Fibroblast of mammary gland (primary cell): ENCODE data around the gene FASTKD1.

Source experiments
- DNase-seq: peaks from one replicate; pipeline ENCODE4 v3.0.0-alpha.2; 2010; ENCODE audit warnings: low read depth
- H3K4me3 ChIP-seq: 2 replicates; pipeline ENCODE4 v1.5.1; 2011; ENCODE audit warnings: low read depth, mild to moderate bottlenecking, low read length, moderate library complexity; ENCODE audit not compliant: control insufficient read depth
- CTCF ChIP-seq: conservative IDR thresholded peaks from 2 replicates; pipeline ENCODE4 v1.5.1; 2011; ENCODE audit warnings: low read depth, low read length, inconsistent platforms; ENCODE audit not compliant: control insufficient read depth, insufficient read depth

Gene FASTKD1

GRCh38 chr2:169491378-169491777 lies 82.3 kb downstream of the FASTKD1 start:
- no peak overlapping the region for H3K4me3 ChIP-seq
- no peak for DNase-seq
- no peak for TF ChIP-seq CTCF

GRCh38 chr2:169490834-169491233 lies 82.8 kb downstream of the FASTKD1 start:
- DNase-seq = no peak
- TF ChIP-seq CTCF = no peak
- no peak overlapping the region for H3K4me3 ChIP-seq

GRCh38 chr2:169486487-169486886 lies 87.2 kb downstream of the FASTKD1 start:
- DNase-seq = no peak
- H3K4me3 ChIP-seq = no peak overlapping the region
- no peak for TF ChIP-seq CTCF

- no peak overlapping the region for H3K4me3 ChIP-seq
These were observed 88.0 kb downstream of the FASTKD1 start for GRCh38 chr2:169485650-169486138.

GRCh38 chr2:169480079-169480465 lies 93.6 kb downstream of the FASTKD1 start:
- peak overlapping the region; percentile 82 for H3K4me3 ChIP-seq
- TF ChIP-seq CTCF = no peak
- DNase-seq = peak; percentile 25

More at GRCh38 chr2:169485650-169486138, 88.0 kb downstream of the FASTKD1 start:
- TF ChIP-seq CTCF = no peak
- no peak for DNase-seq
